Measurements from ENCODE around the gene RCBTB2.

Gene RCBTB2

DNA sequence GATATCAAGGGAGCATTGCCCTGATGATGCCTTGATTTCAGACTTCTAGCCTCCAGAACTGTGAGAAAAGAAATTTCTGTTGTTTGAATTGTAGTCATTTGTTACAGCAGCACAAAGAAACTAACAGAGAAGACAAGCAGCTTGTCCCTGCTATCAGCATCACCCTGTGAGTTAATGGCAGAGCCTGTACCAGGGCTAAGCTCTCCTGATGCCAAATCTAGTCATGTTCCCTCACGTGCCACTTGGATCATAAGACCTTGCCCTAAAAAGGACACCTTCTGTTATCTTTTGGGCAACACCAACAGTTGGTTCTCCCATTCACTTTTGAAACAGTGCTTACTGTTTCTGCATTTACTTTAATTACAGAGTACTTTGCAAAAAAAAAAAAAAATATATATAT lies 14.8 kb downstream of the RCBTB2 start:
- TF ChIP-seq EZH2 (IDR thresholded peaks at IDR 0.05; ENCODE audit: borderline replicate concordance, low read length) = no peak
- TF ChIP-seq, protein P1, sequence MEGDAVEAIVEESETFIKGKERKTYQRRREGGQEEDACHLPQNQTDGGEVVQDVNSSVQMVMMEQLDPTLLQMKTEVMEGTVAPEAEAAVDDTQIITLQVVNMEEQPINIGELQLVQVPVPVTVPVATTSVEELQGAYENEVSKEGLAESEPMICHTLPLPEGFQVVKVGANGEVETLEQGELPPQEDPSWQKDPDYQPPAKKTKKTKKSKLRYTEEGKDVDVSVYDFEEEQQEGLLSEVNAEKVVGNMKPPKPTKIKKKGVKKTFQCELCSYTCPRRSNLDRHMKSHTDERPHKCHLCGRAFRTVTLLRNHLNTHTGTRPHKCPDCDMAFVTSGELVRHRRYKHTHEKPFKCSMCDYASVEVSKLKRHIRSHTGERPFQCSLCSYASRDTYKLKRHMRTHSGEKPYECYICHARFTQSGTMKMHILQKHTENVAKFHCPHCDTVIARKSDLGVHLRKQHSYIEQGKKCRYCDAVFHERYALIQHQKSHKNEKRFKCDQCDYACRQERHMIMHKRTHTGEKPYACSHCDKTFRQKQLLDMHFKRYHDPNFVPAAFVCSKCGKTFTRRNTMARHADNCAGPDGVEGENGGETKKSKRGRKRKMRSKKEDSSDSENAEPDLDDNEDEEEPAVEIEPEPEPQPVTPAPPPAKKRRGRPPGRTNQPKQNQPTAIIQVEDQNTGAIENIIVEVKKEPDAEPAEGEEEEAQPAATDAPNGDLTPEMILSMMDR (IDR thresholded peaks at IDR 0.05; ENCODE audit: low read length) = no peak
- no peak overlapping the region for H3K4me3 ChIP-seq (ENCODE audit: low read depth, low read length, poor library complexity, severe bottlenecking)
- no peaks in the 10 kb centered on the region for H3K79me2 ChIP-seq (ENCODE audit: insufficient read depth, low read length)
- no peaks in the 10 kb centered on the region for H3F3A ChIP-seq (ENCODE audit: insufficient read depth, low read length)
- no peaks in the 10 kb centered on the region for H3K4me1 ChIP-seq (ENCODE audit: insufficient read depth, low read length, severe bottlenecking)
- H3K27me3 ChIP-seq (ENCODE audit: insufficient read depth, low read length) = no peaks in the 10 kb centered on the region
- H3K36me3 ChIP-seq (ENCODE audit: insufficient read depth, low read length) = peaks cover 25% of the 10 kb centered on the region; the same call in 1 of the 2 replicates
- no peak overlapping the region for H3K9ac ChIP-seq (ENCODE audit: low read length)
- no peak overlapping the region for H2AFZ ChIP-seq (ENCODE audit: low read length)
- no peaks in the 10 kb centered on the region for H4K20me1 ChIP-seq (ENCODE audit: insufficient read depth, low read length)
- H3K27ac ChIP-seq (ENCODE audit: low read depth, low read length, poor library complexity, severe bottlenecking) = no peak overlapping the region
- H3K4me2 ChIP-seq (ENCODE audit: low read length) = no peak overlapping the region
- H3K9me2 ChIP-seq (ENCODE audit: low read depth, low read length) = no peaks in the 10 kb centered on the region
- H3K9me3 ChIP-seq (ENCODE audit: low read length) = no peaks in the 10 kb centered on the region

DNA sequence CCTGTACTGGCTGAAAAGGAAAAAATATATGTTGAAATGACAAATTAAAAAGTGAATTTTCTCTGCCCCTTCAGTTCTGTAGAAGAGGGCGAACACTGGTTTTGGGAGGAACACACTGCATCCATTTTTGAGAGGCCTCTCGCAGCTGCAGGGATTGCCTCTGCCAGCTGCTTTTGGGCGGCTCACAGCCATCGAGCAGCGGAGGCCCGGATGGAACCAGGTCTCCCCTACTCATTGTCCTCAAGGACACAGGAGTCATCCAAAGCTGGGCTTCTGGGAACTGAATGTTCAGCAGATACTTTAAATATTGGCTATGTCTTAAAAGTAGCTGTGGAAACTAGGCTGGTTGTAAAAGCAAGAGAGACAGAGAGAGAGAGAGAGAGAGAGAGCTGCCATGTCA lies 17.1 kb downstream of the RCBTB2 start:
- no peaks in the 10 kb centered on the region for H3F3A ChIP-seq (ENCODE audit: insufficient read depth, low read length)
- no peak overlapping the region for H3K4me2 ChIP-seq (ENCODE audit: low read length)
- peaks cover 25% of the 10 kb centered on the region; the same call in 1 of the 2 replicates for H3K36me3 ChIP-seq (ENCODE audit: insufficient read depth, low read length)
- no peaks in the 10 kb centered on the region for H3K4me1 ChIP-seq (ENCODE audit: insufficient read depth, low read length, severe bottlenecking)
- no peaks in the 10 kb centered on the region for H3K79me2 ChIP-seq (ENCODE audit: insufficient read depth, low read length)
- no peak overlapping the region for H3K27ac ChIP-seq (ENCODE audit: low read depth, low read length, poor library complexity, severe bottlenecking)
- no peaks in the 10 kb centered on the region for H3K9me2 ChIP-seq (ENCODE audit: low read depth, low read length)
- H3K27me3 ChIP-seq (ENCODE audit: insufficient read depth, low read length) = no peaks in the 10 kb centered on the region
- no peaks in the 10 kb centered on the region for H4K20me1 ChIP-seq (ENCODE audit: insufficient read depth, low read length)
- H2AFZ ChIP-seq (ENCODE audit: low read length) = no peak overlapping the region
- H3K9me3 ChIP-seq (ENCODE audit: low read length) = no peaks in the 10 kb centered on the region
- H3K4me3 ChIP-seq (ENCODE audit: low read depth, low read length, poor library complexity, severe bottlenecking) = no peak overlapping the region
- no peak overlapping the region for H3K9ac ChIP-seq (ENCODE audit: low read length)
- TF ChIP-seq, protein P1 (IDR thresholded peaks at IDR 0.05; ENCODE audit: low read length) = no peak
- TF ChIP-seq EZH2 (IDR thresholded peaks at IDR 0.05; ENCODE audit: borderline replicate concordance, low read length) = no peak

DNA sequence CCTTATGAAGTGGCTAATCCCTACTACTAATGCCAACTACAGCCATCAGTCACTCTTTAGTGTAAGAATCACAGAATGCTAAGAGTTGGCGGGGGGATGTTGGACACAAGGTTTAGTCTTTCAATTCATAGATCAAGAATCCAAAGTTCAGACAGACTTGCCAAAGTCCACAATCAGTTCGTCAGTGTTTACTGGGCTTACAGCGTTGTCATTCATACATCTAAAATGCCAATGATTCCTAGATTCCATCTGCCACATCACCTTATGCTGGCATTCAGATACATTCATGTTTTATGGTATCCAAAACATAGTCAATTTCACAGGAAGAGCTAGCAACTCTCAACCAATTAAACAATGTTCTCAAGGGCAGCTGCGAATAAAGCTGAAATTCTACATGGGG lies 18.1 kb downstream of the RCBTB2 start:
- H3K27me3 ChIP-seq (ENCODE audit: insufficient read depth, low read length) = no peaks in the 10 kb centered on the region
- no peak overlapping the region for H3K9ac ChIP-seq (ENCODE audit: low read length)

More for the DNA sequence above, 18.1 kb downstream of the RCBTB2 start:
- Histone ChIP-seq H3K36me3 (ENCODE audit: insufficient read depth, low read length) (peaks cover 25% of the 10 kb centered on the region; the same call in 1 of the 2 replicates), H3K9me3 (ENCODE audit: low read length) (no peaks in the 10 kb centered on the region), H3F3A (ENCODE audit: insufficient read depth, low read length) (no peaks in the 10 kb centered on the region), H4K20me1 (ENCODE audit: insufficient read depth, low read length) (no peaks in the 10 kb centered on the region), H2AFZ (ENCODE audit: low read length) (no peak overlapping the region), H3K4me1 (ENCODE audit: insufficient read depth, low read length, severe bottlenecking) (no peaks in the 10 kb centered on the region), H3K4me2 (ENCODE audit: low read length) (no peak overlapping the region), H3K79me2 (ENCODE audit: insufficient read depth, low read length) (no peaks in the 10 kb centered on the region), H3K4me3 (ENCODE audit: low read depth, low read length, poor library complexity, severe bottlenecking) (no peak overlapping the region), H3K27ac (ENCODE audit: low read depth, low read length, poor library complexity, severe bottlenecking) (no peak overlapping the region), H3K9me2 (ENCODE audit: low read depth, low read length) (no peaks in the 10 kb centered on the region)
- TF ChIP-seq, protein P1 (IDR thresholded peaks at IDR 0.05; ENCODE audit: low read length) = no peak
- no peak for TF ChIP-seq EZH2 (IDR thresholded peaks at IDR 0.05; ENCODE audit: borderline replicate concordance, low read length)

All from OCI-LY1 (cell line).